ENCODE data around the gene SPATS2L.

Gene SPATS2L

DNA sequence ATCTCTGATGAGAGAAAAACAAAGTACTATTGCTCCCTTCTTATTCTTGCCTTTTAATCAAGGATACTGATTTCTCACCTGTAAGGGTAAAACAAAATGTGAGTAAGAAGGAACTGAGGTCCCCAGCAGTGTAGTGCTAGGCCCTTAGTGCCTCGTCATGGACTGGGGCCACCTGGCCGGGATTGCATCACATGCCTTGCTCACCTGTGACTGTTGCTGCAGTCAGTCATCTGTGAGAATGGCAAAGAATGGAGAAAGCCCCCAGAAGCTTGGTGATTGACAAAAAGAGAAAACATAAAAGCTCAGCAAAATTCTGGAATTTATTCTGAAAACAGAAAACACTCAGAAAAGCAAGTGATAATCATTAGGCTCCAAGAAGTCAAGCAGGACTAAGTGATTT lies 63.4 kb downstream of the SPATS2L start:
- no peak for DNase-seq (ENCODE audit: low spot score)
- no peak overlapping the region for H3K27ac ChIP-seq
- ChIA-PET CTCF (interaction anchor here (0.7 kb wide), 1 partner anchor 389 kb away, joined by 3 read pairs; no protein-coding TSS in a partner anchor), POLR2A (ENCODE audit: low non-redundant PET) (no interaction called here)
- TF ChIP-seq, protein P1, sequence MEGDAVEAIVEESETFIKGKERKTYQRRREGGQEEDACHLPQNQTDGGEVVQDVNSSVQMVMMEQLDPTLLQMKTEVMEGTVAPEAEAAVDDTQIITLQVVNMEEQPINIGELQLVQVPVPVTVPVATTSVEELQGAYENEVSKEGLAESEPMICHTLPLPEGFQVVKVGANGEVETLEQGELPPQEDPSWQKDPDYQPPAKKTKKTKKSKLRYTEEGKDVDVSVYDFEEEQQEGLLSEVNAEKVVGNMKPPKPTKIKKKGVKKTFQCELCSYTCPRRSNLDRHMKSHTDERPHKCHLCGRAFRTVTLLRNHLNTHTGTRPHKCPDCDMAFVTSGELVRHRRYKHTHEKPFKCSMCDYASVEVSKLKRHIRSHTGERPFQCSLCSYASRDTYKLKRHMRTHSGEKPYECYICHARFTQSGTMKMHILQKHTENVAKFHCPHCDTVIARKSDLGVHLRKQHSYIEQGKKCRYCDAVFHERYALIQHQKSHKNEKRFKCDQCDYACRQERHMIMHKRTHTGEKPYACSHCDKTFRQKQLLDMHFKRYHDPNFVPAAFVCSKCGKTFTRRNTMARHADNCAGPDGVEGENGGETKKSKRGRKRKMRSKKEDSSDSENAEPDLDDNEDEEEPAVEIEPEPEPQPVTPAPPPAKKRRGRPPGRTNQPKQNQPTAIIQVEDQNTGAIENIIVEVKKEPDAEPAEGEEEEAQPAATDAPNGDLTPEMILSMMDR (conservative IDR thresholded peaks at IDR 0.05; ENCODE audit: low read depth), result no peak

DNA sequence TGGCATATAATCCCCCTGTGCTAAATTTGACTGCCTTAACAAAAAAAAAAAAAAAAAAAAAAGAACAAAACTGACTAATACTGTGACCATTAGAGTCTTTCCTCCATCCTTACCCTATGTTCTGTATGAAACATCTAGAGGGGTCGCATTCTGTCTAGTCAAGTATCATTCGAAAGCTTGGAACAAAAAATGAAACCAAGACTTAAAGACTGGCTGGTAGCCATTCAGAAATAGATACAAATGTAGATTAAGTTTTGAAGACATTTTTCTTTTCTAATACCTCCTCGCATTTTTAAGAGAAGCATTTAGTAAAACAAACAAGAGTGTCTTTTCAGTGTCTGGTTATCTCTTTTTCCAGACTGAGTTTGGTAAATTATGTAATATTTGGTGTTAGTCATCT lies 66.7 kb downstream of the SPATS2L start:
- TF ChIP-seq, protein P1 (conservative IDR thresholded peaks at IDR 0.05; ENCODE audit: low read depth), result no peak
- CTCF ChIA-PET, result interaction anchor here (0.5 kb wide), 1 partner anchor 111 kb away, joined by 3 read pairs; no protein-coding TSS in a partner anchor
- no peak overlapping the region for H3K27ac ChIP-seq
- POLR2A ChIA-PET (ENCODE audit: low non-redundant PET), result no interaction called here
- no peak for DNase-seq (ENCODE audit: low spot score)

DNA sequence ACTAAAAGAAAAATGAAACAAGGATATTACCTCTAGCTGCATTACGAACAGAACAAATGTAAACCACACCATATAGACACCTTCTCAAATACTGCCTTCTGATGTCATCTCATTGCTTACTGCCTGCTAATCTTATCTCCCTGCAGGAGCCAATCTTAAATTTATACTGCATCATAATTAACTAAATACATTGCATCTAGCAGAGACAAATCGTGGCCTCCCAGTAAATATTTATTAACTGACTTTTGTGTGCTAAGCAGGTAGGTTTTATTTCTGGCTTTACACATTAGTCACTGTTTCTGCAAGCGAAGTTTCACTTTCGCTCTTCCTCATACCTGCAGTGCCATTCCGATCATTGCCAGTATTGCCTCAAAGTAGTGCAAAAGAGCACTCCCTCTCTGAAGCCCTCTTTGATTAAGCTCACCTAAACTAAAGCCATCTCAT lies 67.5 kb downstream of the SPATS2L start:
- peak; percentile 48 for DNase-seq (ENCODE audit: low spot score)
- ChIA-PET POLR2A (ENCODE audit: low non-redundant PET) (no interaction called here), CTCF (interaction anchor here (0.6 to 0.7 kb wide), 2 partner anchors 69 to 388 kb away, joined by 3 to 4 read pairs; no protein-coding TSS in a partner anchor)
- TF ChIP-seq, protein P1 (conservative IDR thresholded peaks at IDR 0.05; ENCODE audit: low read depth), result no peak
- no peak overlapping the region for H3K27ac ChIP-seq

DNA sequence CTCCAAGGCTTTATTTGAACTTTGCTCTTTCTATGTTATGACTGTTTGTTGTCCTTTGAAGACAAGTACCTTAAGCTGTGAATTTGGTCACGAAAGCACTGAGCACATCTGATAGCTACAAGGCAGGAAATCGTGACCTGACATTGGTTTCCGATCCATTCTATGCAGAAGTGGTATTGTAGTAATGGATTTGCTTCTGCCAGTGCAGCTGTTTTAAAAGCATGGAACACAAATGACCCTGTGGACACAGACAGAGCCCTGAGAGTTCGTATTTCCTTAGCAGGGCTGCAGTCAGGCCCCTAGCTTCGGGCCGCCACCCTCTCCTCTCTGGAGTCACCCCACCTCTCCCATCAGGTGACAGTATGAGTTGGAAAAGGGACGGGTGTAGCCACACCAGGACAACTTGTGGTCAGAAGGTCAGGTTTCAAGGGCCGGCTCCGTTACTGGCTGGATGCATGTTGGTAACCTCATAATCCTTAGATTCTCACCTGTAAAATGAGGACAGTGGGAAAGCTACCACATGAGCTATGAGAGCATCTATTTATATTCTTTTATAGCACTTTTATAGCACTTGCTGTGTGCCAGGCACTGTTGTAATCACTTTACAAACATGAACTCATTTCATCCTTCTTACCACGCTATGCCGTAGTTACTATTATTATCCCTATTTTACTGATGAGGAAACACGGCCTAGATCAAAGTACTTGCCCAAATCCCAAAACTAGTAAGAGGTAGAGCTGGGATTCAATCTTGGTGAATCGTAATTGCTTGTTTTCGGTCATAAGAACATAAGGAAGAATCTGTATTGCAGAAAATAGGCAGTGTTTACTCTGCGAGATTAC lies 70.2 kb downstream of the SPATS2L start:
- DNase-seq (ENCODE audit: low spot score), result no peak
- H3K27ac ChIP-seq, result no peak overlapping the region
- CTCF ChIA-PET, result no interaction called here
- TF ChIP-seq, protein P1 (conservative IDR thresholded peaks at IDR 0.05; ENCODE audit: low read depth), result no peak
- POLR2A ChIA-PET (ENCODE audit: low non-redundant PET), result interaction anchor here (0.6 kb wide), 1 partner anchor 8 kb away, joined by 4 read pairs; no protein-coding TSS in a partner anchor

DNA sequence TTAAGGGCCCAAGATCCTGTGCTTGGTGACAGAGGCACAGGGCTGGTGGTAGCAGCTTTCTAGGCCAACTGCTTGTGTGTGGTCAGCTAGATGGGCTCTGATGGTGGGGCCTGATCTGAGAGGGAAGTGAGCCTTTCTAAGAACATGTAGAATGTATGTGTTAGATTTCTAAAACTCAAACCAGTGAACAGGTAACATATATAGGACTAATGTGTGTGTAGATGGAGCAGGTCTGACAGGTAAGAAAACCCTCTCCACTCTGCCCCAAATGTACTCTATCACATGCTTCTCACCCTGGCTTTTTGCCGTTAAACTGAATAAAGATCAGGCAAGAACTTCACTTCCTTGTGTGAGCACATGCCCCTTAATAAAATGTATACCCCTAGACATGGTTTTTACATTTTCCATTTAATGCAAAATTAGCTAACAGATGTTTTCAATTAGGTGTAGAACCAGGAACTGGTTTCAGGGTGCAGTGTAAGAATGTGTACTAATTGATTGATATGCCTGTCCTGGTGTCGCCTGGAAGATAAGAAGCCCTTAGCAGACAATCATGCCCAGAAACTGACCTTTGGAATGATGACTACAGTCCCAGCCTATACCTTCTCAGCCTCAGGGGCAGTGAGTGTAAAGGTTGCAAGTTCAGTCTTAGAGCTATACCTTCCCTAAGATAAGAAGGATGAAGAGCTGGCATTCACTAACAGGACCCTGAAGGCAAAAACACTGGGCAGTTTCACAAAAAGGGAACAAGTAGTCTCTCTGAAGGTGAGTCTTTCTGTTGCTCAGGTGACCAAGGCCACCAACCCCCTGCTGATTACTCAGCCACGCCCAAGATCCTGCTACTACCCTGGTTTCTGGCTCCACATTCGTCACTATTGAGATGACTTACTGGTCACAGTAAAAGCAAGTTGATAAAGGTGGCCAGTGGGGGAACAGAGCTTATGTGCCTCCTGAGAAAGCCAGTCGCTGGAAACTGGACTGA lies 71.2 kb downstream of the SPATS2L start:
- no peak overlapping the region for H3K27ac ChIP-seq
- DNase-seq (ENCODE audit: low spot score), result no peak
- TF ChIP-seq, protein P1 (conservative IDR thresholded peaks at IDR 0.05; ENCODE audit: low read depth), result no peak
- CTCF ChIA-PET, result no interaction called here
- POLR2A ChIA-PET (ENCODE audit: low non-redundant PET), result interaction anchor here (0.6 kb wide), 1 partner anchor 9 kb away, joined by 4 read pairs; no protein-coding TSS in a partner anchor

Data from RWPE1 (cell line).